Peyer's patch (tissue), 4 donors: ENCODE data around the gene RRAD.

ENCODE experiments used
- POLR2A ChIP-seq, 2 donors: fragments of 450-650 bp; IDR thresholded peaks; one replicate each; pipeline ENCODE4 v1.5.1; 2017; ENCODE audit warnings: antibody characterized with exemption in 2 of 2, mild to moderate bottlenecking in 2 of 2, moderate library complexity in 2 of 2
- TF ChIP-seq, protein P1 (sequence below), 6 experiments: fragments of 450-650 bp in 4 of 6; fragments of 200-600 bp in 2 of 6; sonication (generic) in 1 of 6; IDR thresholded peaks; one replicate each; pipeline ENCODE4 v1.5.1; 2017 to 2019; ENCODE audit warnings: antibody characterized with exemption in 6 of 6, mild to moderate bottlenecking in 3 of 6, moderate library complexity in 1 of 6

DNA sequence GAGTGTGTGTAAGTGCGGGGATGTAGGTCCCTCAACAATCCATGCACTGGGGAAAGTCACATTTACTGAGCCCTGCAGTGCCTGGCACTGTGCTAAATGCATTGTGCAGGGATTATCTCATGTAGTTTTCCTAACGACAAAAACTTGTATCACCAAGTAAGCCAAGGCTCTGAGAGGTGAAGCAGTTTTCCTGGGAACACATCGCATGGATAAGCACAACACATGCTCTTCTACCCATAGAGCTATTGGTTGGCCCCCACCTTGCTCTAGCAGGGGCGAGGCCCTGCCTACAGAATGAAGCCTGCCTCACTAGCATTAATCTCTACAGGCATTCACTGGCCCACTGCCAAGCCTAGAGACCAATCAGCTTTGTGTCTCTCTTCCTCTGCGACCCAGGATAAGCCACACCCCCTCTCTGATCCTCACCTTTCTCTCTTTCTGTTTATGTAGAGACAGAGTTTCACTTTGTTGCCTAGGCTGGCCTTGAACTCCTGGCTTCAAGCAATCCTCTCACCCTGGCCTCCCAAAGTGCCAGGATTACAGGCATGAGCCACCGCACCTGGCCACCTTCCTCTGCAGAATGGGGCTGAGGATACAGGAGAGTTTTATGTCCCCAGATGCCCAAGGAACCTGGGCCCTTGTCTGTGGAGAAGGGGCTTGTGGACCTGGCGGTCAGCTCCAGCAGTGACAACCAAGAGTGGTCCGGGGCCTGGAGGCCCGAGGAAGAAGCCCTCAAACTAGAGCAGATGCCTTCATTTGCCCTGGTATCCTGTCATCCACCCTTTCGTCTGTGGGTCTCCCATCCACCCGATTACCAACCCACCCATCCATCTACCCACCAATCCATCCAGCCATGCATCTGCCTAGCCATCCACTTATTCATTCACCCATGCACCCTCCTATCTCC is 19.4 kb downstream of the RRAD start:
- TF ChIP-seq, protein P1, sequence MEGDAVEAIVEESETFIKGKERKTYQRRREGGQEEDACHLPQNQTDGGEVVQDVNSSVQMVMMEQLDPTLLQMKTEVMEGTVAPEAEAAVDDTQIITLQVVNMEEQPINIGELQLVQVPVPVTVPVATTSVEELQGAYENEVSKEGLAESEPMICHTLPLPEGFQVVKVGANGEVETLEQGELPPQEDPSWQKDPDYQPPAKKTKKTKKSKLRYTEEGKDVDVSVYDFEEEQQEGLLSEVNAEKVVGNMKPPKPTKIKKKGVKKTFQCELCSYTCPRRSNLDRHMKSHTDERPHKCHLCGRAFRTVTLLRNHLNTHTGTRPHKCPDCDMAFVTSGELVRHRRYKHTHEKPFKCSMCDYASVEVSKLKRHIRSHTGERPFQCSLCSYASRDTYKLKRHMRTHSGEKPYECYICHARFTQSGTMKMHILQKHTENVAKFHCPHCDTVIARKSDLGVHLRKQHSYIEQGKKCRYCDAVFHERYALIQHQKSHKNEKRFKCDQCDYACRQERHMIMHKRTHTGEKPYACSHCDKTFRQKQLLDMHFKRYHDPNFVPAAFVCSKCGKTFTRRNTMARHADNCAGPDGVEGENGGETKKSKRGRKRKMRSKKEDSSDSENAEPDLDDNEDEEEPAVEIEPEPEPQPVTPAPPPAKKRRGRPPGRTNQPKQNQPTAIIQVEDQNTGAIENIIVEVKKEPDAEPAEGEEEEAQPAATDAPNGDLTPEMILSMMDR (IDR thresholded peaks at IDR 0.05): no peak
- TF ChIP-seq POLR2A (IDR thresholded peaks at IDR 0.05): no peak
